ENCODE results near the gene PIF1.

DNA sequence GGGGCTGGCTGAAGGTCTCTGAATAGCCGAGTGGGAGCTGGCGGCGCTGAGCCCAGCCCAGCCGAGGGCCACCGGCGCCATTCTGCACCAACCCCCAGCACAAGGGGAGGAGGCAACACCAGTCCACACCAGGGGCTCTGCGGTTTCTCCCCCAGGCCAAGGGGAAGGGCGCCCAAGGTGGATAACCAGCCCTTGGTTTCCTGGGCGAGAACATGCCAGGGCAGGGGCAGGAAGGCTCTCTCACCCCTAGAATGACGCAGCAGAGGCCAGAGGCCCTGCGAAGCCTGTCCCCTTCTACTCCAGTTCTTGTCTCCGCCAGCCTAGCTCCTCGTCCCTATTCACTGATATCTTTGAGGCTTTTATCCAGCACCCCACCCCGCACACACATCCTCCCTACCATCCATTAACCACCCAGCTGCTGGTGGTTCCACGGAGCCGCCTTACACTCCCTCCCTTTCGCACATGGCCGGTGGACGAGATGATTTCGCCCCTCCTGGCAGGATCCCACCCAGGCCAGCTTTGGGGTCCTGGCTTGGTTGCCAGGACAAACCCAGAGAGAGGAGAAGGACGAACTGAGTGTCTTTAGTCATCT lies 51.3 kb downstream of the PIF1 start:
- TF ChIP-seq, protein P1, sequence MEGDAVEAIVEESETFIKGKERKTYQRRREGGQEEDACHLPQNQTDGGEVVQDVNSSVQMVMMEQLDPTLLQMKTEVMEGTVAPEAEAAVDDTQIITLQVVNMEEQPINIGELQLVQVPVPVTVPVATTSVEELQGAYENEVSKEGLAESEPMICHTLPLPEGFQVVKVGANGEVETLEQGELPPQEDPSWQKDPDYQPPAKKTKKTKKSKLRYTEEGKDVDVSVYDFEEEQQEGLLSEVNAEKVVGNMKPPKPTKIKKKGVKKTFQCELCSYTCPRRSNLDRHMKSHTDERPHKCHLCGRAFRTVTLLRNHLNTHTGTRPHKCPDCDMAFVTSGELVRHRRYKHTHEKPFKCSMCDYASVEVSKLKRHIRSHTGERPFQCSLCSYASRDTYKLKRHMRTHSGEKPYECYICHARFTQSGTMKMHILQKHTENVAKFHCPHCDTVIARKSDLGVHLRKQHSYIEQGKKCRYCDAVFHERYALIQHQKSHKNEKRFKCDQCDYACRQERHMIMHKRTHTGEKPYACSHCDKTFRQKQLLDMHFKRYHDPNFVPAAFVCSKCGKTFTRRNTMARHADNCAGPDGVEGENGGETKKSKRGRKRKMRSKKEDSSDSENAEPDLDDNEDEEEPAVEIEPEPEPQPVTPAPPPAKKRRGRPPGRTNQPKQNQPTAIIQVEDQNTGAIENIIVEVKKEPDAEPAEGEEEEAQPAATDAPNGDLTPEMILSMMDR (optimal IDR thresholded peaks at IDR 0.05 in 1 of 3, IDR thresholded peaks at IDR 0.05 in 1 of 3, conservative IDR thresholded peaks at IDR 0.05 in 1 of 3; ENCODE audit: extremely low read depth in 1 of 3, insufficient read depth in 2 of 3, low read length in 3 of 3) = no peak
- TF ChIP-seq EZH2 (IDR thresholded peaks at IDR 0.05; ENCODE audit: low read length) = no peak
